Lower leg skin (tissue), 4 donors: ENCODE data around the gene RUNX3. TPM values are rescaled to one million over a fixed set of nuclear protein-coding genes. Genes with fewer than 3 reads are reported as not detected.

Experiments
- DNase-seq, 2 donors: peaks; one replicate each; pipeline ENCODE4 v3.0.0-alpha.2; 2019; ENCODE audit warnings: low spot score in 2 of 2
- H3K4me3 ChIP-seq: fragments of 200-600 bp; sonication (generic); 2 replicates; pipeline ENCODE4 v1.5.1; 2017; ENCODE audit warnings: mild to moderate bottlenecking, low read depth; ENCODE audit not compliant: poor library complexity, severe bottlenecking
- CTCF ChIP-seq, 3 donors: fragments of 450-650 bp; IDR thresholded peaks; one replicate each; pipeline ENCODE4 v1.5.1; 2016; ENCODE audit warnings: antibody characterized with exemption in 3 of 3, mild to moderate bottlenecking in 3 of 3, moderate library complexity in 2 of 3
- POLR2A ChIP-seq, 2 donors: fragments of 450-650 bp; IDR thresholded peaks; one replicate each; pipeline ENCODE4 v1.6.1; 2016 to 2017; ENCODE audit warnings: antibody characterized with exemption in 2 of 2, mild to moderate bottlenecking in 1 of 2, moderate library complexity in 1 of 2
- WGBS, 2 donors: methylation state at CpG; one replicate each; pipeline ENCODE4 v1.1.5; 2018; 5-methylcytosine and 5-hydroxymethylcytosine counted together
- intact Hi-C: fragments of 100-400 bp; cut with DNase I; formaldehyde crosslinking; loops from one replicate; pipeline ENCODE4 v1.15.0; 2023; ENCODE audit warnings: low total_unique reads
- total RNA-seq, 4 donors: library from RNA; depleted of rRNA; stranded (reverse); fragments of >200 nt; gene quantifications; one replicate each; pipeline ENCODE4 v1.1.0, GENCODE V29; 2016

RUNX3 gene
- total RNA-seq, 4 donors from 2014 or later, result 6.1 to 24.4 (median 19.8) TPM

GRCh38 chr1:24972221-24972914, 42.3 kb upstream of the RUNX3 start:
- intact Hi-C loops, result no loop called here
- WGBS, 2 donors, result 57 to 63% methylated on average over 8 of the region's 8 CpGs
- no peak for DNase-seq
- H3K4me3 ChIP-seq, result no peak overlapping the region
- TF ChIP-seq CTCF (IDR thresholded peaks at IDR 0.05) (no peak), POLR2A (IDR thresholded peaks at IDR 0.05) (no peak)

DNA sequence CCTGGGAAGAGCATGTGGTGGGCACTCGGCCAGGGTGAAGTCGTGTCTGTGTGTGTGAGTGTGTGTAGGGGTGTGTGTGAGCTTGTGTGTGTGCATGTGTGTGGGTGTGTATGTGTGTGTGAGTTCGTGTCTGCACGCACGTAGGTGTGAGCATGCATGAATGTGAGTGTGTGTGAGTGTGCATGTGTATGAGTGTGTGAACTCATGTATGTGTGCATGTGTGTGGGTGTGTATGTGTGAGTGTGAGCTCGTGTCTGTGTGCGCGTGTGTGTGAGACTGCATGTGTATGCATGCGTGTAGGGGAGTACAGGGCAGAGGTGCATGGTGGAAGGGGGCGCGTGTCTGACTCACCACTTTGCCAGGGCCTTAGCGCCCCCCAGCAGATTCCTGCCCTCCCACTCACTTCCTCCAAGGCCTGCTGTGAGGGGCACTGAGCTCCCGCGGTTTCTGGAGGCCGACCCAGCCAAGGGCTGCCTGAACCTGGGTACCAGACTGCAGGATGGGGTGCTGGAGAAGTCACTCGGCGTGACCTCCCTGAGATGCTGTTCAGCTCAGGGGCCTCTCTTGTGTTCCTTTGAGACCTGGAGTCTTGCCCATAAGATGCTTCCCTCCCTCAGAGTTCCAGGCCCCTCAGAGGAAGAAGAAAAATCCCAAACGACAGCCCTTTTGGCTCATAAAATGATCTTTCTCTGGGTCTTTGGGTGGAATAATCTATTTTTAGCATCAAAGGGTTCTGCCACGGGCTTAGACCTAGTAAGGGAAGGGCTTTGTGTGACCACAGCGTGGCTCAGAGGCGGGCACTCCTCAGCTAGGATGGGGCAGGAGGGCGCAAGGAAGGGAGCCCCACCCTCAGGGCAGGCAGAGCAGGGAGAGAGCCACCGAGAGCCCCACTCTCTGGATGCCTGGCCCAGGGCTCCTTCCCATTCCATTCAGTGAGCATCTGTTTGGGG, 41.1 kb upstream of the RUNX3 start:
- intact Hi-C loops, result no loop called here
- WGBS, 2 donors, result 69 to 72% methylated on average over 20 to 23 of the region's 23 CpGs
- no peak overlapping the region for H3K4me3 ChIP-seq
- TF ChIP-seq POLR2A (IDR thresholded peaks at IDR 0.05) (no peak), CTCF (IDR thresholded peaks at IDR 0.05) (no peak)
- DNase-seq, result no peak

DNA sequence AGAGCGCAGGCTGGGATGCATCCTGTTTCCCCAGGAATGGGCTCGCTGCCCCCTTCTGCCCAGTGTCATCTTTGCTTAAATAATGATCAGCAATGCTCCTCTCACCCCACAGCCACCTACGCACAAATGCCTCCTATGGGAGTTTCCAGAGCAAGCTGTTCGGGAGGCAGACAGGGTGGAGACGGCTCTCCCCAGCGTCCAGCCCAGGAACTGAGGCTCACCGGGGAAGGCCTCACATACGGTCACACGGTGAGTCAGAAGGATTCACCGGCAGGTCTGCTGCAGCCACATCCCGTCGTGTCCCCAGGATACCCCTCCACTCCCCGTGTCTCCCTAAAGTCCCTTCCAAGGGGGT, 40.3 kb upstream of the RUNX3 start:
- DNase-seq, result no peak
- 42 to 59% methylated on average over 10 to 13 of the region's 13 CpGs for WGBS, 2 donors
- TF ChIP-seq POLR2A (IDR thresholded peaks at IDR 0.05) (no peak), CTCF (IDR thresholded peaks at IDR 0.05) (no peak)

GRCh38 chr1:24969596-24970398, 39.7 kb upstream of the RUNX3 start:
- no peak for DNase-seq
- no peak overlapping the region for H3K4me3 ChIP-seq
- TF ChIP-seq CTCF (IDR thresholded peaks at IDR 0.05) (no peak), POLR2A (IDR thresholded peaks at IDR 0.05) (no peak)
- WGBS, 2 donors, result 49 to 61% methylated on average over 25 to 26 of the region's 26 CpGs
- intact Hi-C loops, result no loop called here

More for the DNA sequence above, 40.3 kb upstream of the RUNX3 start:
- no peak overlapping the region for H3K4me3 ChIP-seq
- intact Hi-C loops, result no loop called here

GRCh38 chr1:24968941-24969585, 39.0 kb upstream of the RUNX3 start:
- no peak for DNase-seq
- 65 to 68% methylated on average over 14 of the region's 14 CpGs for WGBS, 2 donors
- no peak overlapping the region for H3K4me3 ChIP-seq
- intact Hi-C loops, result no loop called here
- no peak for TF ChIP-seq POLR2A (IDR thresholded peaks at IDR 0.05)
- no peak for TF ChIP-seq CTCF (IDR thresholded peaks at IDR 0.05)
